Hepatocyte (in vitro differentiated cells): ENCODE data around the gene RERG.

Experiments
- CTCF ChIP-seq: fragments of 200-600 bp; sonication (generic); IDR thresholded peaks from 2 replicates; pipeline ENCODE4 v1.5.1; 2016; ENCODE audit warnings: antibody characterized with exemption, mild to moderate bottlenecking; ENCODE audit not compliant: poor library complexity
- EZH2 ChIP-seq: fragments of 200-600 bp; sonication (generic); IDR thresholded peaks from 2 replicates; pipeline ENCODE4 v1.6.1; 2016; ENCODE audit warnings: antibody characterized with exemption, mild to moderate bottlenecking, borderline replicate concordance
- EZH2phosphoT487 ChIP-seq: fragments of 200-600 bp; sonication (generic); IDR thresholded peaks from one replicate; pipeline ENCODE4 v1.6.1; 2018; ENCODE audit warnings: antibody characterized with exemption, mild to moderate bottlenecking, low read depth, moderate library complexity; ENCODE audit not compliant: unreplicated experiment, severe bottlenecking

- no peak for TF ChIP-seq CTCF
- no peak for TF ChIP-seq EZH2phosphoT487
- TF ChIP-seq EZH2 = no peak
Measured at GRCh38 chr12:15090441-15090840, 130.8 kb downstream of the RERG start.
